Fibroblast of mammary gland (primary cell): Measurements from ENCODE around the gene P2RX7.
A peak's percentile ranks its signal among the peaks of the same experiment; 100 is the strongest.

ENCODE experiments used
- DNase-seq: peaks from one replicate; pipeline ENCODE4 v3.0.0-alpha.2; 2010; ENCODE audit warnings: low read depth
- H3K4me3 ChIP-seq: 2 replicates; pipeline ENCODE4 v1.5.1; 2011; ENCODE audit warnings: low read depth, mild to moderate bottlenecking, low read length, moderate library complexity; ENCODE audit not compliant: control insufficient read depth
- CTCF ChIP-seq: conservative IDR thresholded peaks from 2 replicates; pipeline ENCODE4 v1.5.1; 2011; ENCODE audit warnings: low read depth, low read length, inconsistent platforms; ENCODE audit not compliant: control insufficient read depth, insufficient read depth

Gene P2RX7

GRCh38 chr12:121181181-121181580 is 48.5 kb downstream of the P2RX7 start:
- H3K4me3 ChIP-seq = no peak overlapping the region
- no peak for TF ChIP-seq CTCF
- peak; percentile 80 for DNase-seq

DNA sequence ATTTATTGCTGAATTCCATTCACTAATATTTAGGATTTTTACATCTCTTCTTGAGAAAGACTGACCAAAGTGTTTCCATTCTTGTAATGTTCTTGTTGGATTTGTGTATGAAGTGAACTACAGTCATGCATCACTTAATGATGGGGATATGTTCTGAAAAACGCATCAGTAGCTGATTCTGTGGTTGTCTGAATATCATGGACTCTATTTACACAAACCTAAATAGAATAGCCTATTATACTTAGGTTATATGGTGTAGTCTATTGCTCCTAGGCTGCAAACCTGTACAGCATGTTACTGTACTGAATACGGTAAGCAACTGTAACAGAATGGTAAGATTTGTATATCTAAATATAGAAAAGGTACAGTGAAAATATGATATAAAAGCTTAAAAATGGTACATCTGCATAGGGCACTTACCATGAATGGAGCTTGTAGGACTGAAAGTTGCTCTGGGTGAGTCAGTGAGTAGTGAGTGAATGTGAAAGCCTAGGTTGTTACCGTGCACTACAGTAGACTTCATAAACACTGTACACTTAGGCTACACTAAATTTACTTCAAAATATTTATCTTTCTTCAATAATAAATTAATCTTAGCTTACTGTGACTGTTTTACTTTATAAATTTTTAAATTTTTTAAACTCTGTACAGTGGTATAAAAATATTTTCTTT is 49.7 kb downstream of the P2RX7 start:
- no peak for TF ChIP-seq CTCF
- no peak overlapping the region for H3K4me3 ChIP-seq
- no peak for DNase-seq

- TF ChIP-seq CTCF = no peak
- DNase-seq = no peak
- H3K4me3 ChIP-seq = no peak overlapping the region
These were observed 51.7 kb downstream of the P2RX7 start for GRCh38 chr12:121184425-121184824.

- no peak overlapping the region for H3K4me3 ChIP-seq
- DNase-seq = no peak
- TF ChIP-seq CTCF = no peak
These were observed 52.6 kb downstream of the P2RX7 start for GRCh38 chr12:121184984-121185889.

GRCh38 chr12:121186826-121187225 is 54.1 kb downstream of the P2RX7 start:
- no peak for TF ChIP-seq CTCF
- no peak for DNase-seq
- H3K4me3 ChIP-seq = no peak overlapping the region

DNA sequence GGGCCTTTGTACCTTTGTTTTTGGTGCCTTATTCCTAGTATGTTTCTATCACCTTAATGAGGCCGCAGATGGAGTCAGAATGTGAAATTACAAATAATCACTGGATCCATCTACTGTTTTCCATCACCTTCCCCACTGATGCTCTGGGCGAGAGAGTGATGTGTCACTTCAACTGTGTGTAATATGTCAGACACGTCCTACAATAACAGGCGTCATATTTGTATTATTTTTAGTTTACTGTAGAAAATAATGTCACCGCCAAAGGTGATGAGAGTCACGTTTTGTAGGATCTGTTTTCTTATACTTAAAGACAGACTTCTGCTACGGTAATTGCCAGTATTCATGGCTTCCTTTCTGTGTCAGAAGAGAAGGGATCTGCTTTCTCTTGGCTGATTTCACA is 54.8 kb downstream of the P2RX7 start:
- TF ChIP-seq CTCF = no peak
- H3K4me3 ChIP-seq = no peak overlapping the region
- DNase-seq = no peak
